ENCODE measurements around the gene GAPVD1.
"Not testable (repeated sequence)": the region's sequence is repeated elsewhere in the genome, so short reads cannot be mapped to it uniquely, and the experiment has no call there.

GAPVD1 gene

GRCh38 chr9:125224858-125225257 is 36.8 kb upstream of the GAPVD1 start:
- H3K4me1 ChIP-seq (ENCODE audit: control insufficient read depth, insufficient read depth, low read depth, low read length); H4K8ac ChIP-seq (ENCODE audit: low read length); H2BK5ac ChIP-seq (ENCODE audit: low read depth, low read length, poor library complexity, severe bottlenecking); H3K23ac ChIP-seq (ENCODE audit: low read length in 2 of 2); H2BK15ac ChIP-seq (ENCODE audit: low read depth, poor library complexity, severe bottlenecking); H3K9me3 ChIP-seq (ENCODE audit: control insufficient read depth, low read length); H3K14ac ChIP-seq (ENCODE audit: low read length in 2 of 2); H3K4me2 ChIP-seq (ENCODE audit: low read length, poor library complexity, severe bottlenecking); H3K9ac ChIP-seq (ENCODE audit: low read length); H3K18ac ChIP-seq (ENCODE audit: low read depth in 1 of 2, low read length in 2 of 2); H2AK5ac ChIP-seq (ENCODE audit: low read length, severe bottlenecking); H3K4me3 ChIP-seq (ENCODE audit: insufficient read depth in 1 of 2, low read depth in 1 of 2, low read length in 2 of 2); H4K91ac ChIP-seq (ENCODE audit: low read length); H2BK12ac ChIP-seq (ENCODE audit: low read length in 2 of 2); H3K79me1 ChIP-seq (replicated peaks; ENCODE audit: low read length, poor library complexity, severe bottlenecking); H3K4ac ChIP-seq (ENCODE audit: low read depth in 1 of 2, low read length in 2 of 2); H3K27ac ChIP-seq (ENCODE audit: low read length, poor library complexity, severe bottlenecking); DNase-seq; H2BK120ac ChIP-seq (ENCODE audit: low read depth, low read length); H3K27me3 ChIP-seq (ENCODE audit: control insufficient read depth in 1 of 2, insufficient read depth in 1 of 2, low read length in 2 of 2); H2AFZ ChIP-seq (ENCODE audit: low read depth, low read length): not testable (repeated sequence)
- peaks cover 33 to 40% of the 10 kb centered on the region in 2 experiments for H3K36me3 ChIP-seq (ENCODE audit: control insufficient read depth in 1 of 2, insufficient read depth in 2 of 2, low read depth in 1 of 2, low read length in 2 of 2)

- H3K9me3 ChIP-seq (ENCODE audit: control insufficient read depth, low read length) = no peaks in the 10 kb centered on the region
- WGBS = 100% methylated on average over 3 of the region's 6 CpGs
- H3K23ac ChIP-seq (ENCODE audit: low read length in 2 of 2) = no peak overlapping the region
- DNase-seq = no peak
- H3K27me3 ChIP-seq (ENCODE audit: control insufficient read depth in 1 of 2, insufficient read depth in 1 of 2, low read length in 2 of 2) = no peaks in the 10 kb centered on the region
- H3K36me3 ChIP-seq (ENCODE audit: control insufficient read depth in 1 of 2, insufficient read depth in 2 of 2, low read depth in 1 of 2, low read length in 2 of 2) = peaks cover 37 to 53% of the 10 kb centered on the region in 2 experiments
- H3K79me1 ChIP-seq (replicated peaks; ENCODE audit: low read length, poor library complexity, severe bottlenecking) = peaks cover 2% of the 10 kb centered on the region
- no peak overlapping the region for H2BK120ac ChIP-seq (ENCODE audit: low read depth, low read length)
- H4K91ac ChIP-seq (ENCODE audit: low read length) = no peak overlapping the region
- H3K9ac ChIP-seq (ENCODE audit: low read length) = no peak overlapping the region
- no peak overlapping the region for H2AFZ ChIP-seq (ENCODE audit: low read depth, low read length)
- no peak overlapping the region for H3K4ac ChIP-seq (ENCODE audit: low read depth in 1 of 2, low read length in 2 of 2)
- no peak overlapping the region for H4K8ac ChIP-seq (ENCODE audit: low read length)
- no peaks in the 10 kb centered on the region for H3K4me1 ChIP-seq (ENCODE audit: control insufficient read depth, insufficient read depth, low read depth, low read length)
- no peak overlapping the region for H2BK5ac ChIP-seq (ENCODE audit: low read depth, low read length, poor library complexity, severe bottlenecking)
- no peak overlapping the region for H3K18ac ChIP-seq (ENCODE audit: low read depth in 1 of 2, low read length in 2 of 2)
- no peak overlapping the region for H3K27ac ChIP-seq (ENCODE audit: low read length, poor library complexity, severe bottlenecking)
- no peak overlapping the region for H3K4me2 ChIP-seq (ENCODE audit: low read length, poor library complexity, severe bottlenecking)
- H3K14ac ChIP-seq (ENCODE audit: low read length in 2 of 2) = no peak overlapping the region
- H3K4me3 ChIP-seq (ENCODE audit: insufficient read depth in 1 of 2, low read depth in 1 of 2, low read length in 2 of 2) = no peak overlapping the region
- H2BK15ac ChIP-seq (ENCODE audit: low read depth, poor library complexity, severe bottlenecking) = no peak overlapping the region
- H2AK5ac ChIP-seq (ENCODE audit: low read length, severe bottlenecking) = no peak overlapping the region
- no peak overlapping the region for H2BK12ac ChIP-seq (ENCODE audit: low read length in 2 of 2)
Observed at GRCh38 chr9:125227761-125228160, 33.9 kb upstream of the GAPVD1 start.

GRCh38 chr9:125233678-125234077 is 27.9 kb upstream of the GAPVD1 start:
- H3K36me3 ChIP-seq (ENCODE audit: control insufficient read depth in 1 of 2, insufficient read depth in 2 of 2, low read depth in 1 of 2, low read length in 2 of 2) = peaks cover 31 to 75% of the 10 kb centered on the region in 2 experiments
- H4K8ac ChIP-seq (ENCODE audit: low read length) = no peak overlapping the region
- peaks cover 2% of the 10 kb centered on the region for H3K79me1 ChIP-seq (replicated peaks; ENCODE audit: low read length, poor library complexity, severe bottlenecking)
- H2BK120ac ChIP-seq (ENCODE audit: low read depth, low read length) = no peak overlapping the region
- H4K91ac ChIP-seq (ENCODE audit: low read length) = no peak overlapping the region
- no peak overlapping the region for H2AFZ ChIP-seq (ENCODE audit: low read depth, low read length)
- no peak overlapping the region for H3K4me2 ChIP-seq (ENCODE audit: low read length, poor library complexity, severe bottlenecking)
- H2BK12ac ChIP-seq (ENCODE audit: low read length in 2 of 2) = no peak overlapping the region
- peak overlapping the region in 1 of 2 experiments; percentile 34 for H3K18ac ChIP-seq (ENCODE audit: low read depth in 1 of 2, low read length in 2 of 2)
- H3K23ac ChIP-seq (ENCODE audit: low read length in 2 of 2) = no peak overlapping the region
- no peak overlapping the region for H2AK5ac ChIP-seq (ENCODE audit: low read length, severe bottlenecking)
- H3K4me1 ChIP-seq (ENCODE audit: control insufficient read depth, insufficient read depth, low read depth, low read length) = peaks cover 9% of the 10 kb centered on the region
- no peaks in the 10 kb centered on the region for H3K27me3 ChIP-seq (ENCODE audit: control insufficient read depth in 1 of 2, insufficient read depth in 1 of 2, low read length in 2 of 2)
- H3K4ac ChIP-seq (ENCODE audit: low read depth in 1 of 2, low read length in 2 of 2) = no peak overlapping the region
- peak overlapping the region; percentile 68 for H3K9ac ChIP-seq (ENCODE audit: low read length)
- no peak overlapping the region for H3K14ac ChIP-seq (ENCODE audit: low read length in 2 of 2)
- no peak overlapping the region for H3K4me3 ChIP-seq (ENCODE audit: insufficient read depth in 1 of 2, low read depth in 1 of 2, low read length in 2 of 2)
- no peak overlapping the region for H2BK5ac ChIP-seq (ENCODE audit: low read depth, low read length, poor library complexity, severe bottlenecking)
- H2BK15ac ChIP-seq (ENCODE audit: low read depth, poor library complexity, severe bottlenecking) = no peak overlapping the region
- 15% methylated on average over 2 of the region's 3 CpGs for WGBS
- H3K9me3 ChIP-seq (ENCODE audit: control insufficient read depth, low read length) = no peaks in the 10 kb centered on the region
- no peak overlapping the region for H3K27ac ChIP-seq (ENCODE audit: low read length, poor library complexity, severe bottlenecking)
- DNase-seq = peak; percentile 99

- not testable (repeated sequence) for H4K91ac ChIP-seq (ENCODE audit: low read length); H3K79me1 ChIP-seq (replicated peaks; ENCODE audit: low read length, poor library complexity, severe bottlenecking); H2BK120ac ChIP-seq (ENCODE audit: low read depth, low read length); DNase-seq; H3K23ac ChIP-seq (ENCODE audit: low read length in 2 of 2); H2BK15ac ChIP-seq (ENCODE audit: low read depth, poor library complexity, severe bottlenecking); H4K8ac ChIP-seq (ENCODE audit: low read length); H2AFZ ChIP-seq (ENCODE audit: low read depth, low read length); H2BK5ac ChIP-seq (ENCODE audit: low read depth, low read length, poor library complexity, severe bottlenecking); H3K4me1 ChIP-seq (ENCODE audit: control insufficient read depth, insufficient read depth, low read depth, low read length); H3K4me3 ChIP-seq (ENCODE audit: insufficient read depth in 1 of 2, low read depth in 1 of 2, low read length in 2 of 2); H3K14ac ChIP-seq (ENCODE audit: low read length in 2 of 2); H3K27me3 ChIP-seq (ENCODE audit: control insufficient read depth in 1 of 2, insufficient read depth in 1 of 2, low read length in 2 of 2); H3K9me3 ChIP-seq (ENCODE audit: control insufficient read depth, low read length); H3K4ac ChIP-seq (ENCODE audit: low read depth in 1 of 2, low read length in 2 of 2); H2AK5ac ChIP-seq (ENCODE audit: low read length, severe bottlenecking); H2BK12ac ChIP-seq (ENCODE audit: low read length in 2 of 2)
- H3K9ac ChIP-seq (ENCODE audit: low read length) = peak overlapping the region; percentile 68
- H3K4me2 ChIP-seq (ENCODE audit: low read length, poor library complexity, severe bottlenecking) = peak overlapping the region; percentile 9
- H3K36me3 ChIP-seq (ENCODE audit: control insufficient read depth in 1 of 2, insufficient read depth in 2 of 2, low read depth in 1 of 2, low read length in 2 of 2) = peaks cover 35 to 78% of the 10 kb centered on the region in 2 experiments
- WGBS = 77% methylated on average over 4 of the region's 8 CpGs
- H3K27ac ChIP-seq (ENCODE audit: low read length, poor library complexity, severe bottlenecking) = peak overlapping the region; percentile 61
- peak overlapping the region in 1 of 2 experiments; percentile 40 for H3K18ac ChIP-seq (ENCODE audit: low read depth in 1 of 2, low read length in 2 of 2)
Observed at GRCh38 chr9:125234099-125234498, 27.5 kb upstream of the GAPVD1 start.

Data from mesenchymal stem cell (in vitro differentiated cells and primary cell).